Right kidney (tissue), 1 donor: ENCODE results near the gene ARMC12.

Experiments
- DNase-seq: peaks from one replicate; pipeline ENCODE4 v3.0.0-alpha.2; 2016

ARMC12 gene

GRCh38 chr6:35736253-35736894 is 458 bp upstream of the ARMC12 start:
- DNase-seq: peak; percentile 50

- DNase-seq: peak; percentile 64
These were observed 780 bp downstream of the ARMC12 start for GRCh38 chr6:35737413-35738211.

- no peak for DNase-seq
These were observed 3.1 kb downstream of the ARMC12 start for GRCh38 chr6:35739645-35740524.

GRCh38 chr6:35742842-35743241 is 6.0 kb downstream of the ARMC12 start:
- no peak for DNase-seq

GRCh38 chr6:35745509-35745908 is 8.7 kb downstream of the ARMC12 start:
- no peak for DNase-seq

GRCh38 chr6:35746516-35746915 is 9.7 kb downstream of the ARMC12 start:
- no peak for DNase-seq

GRCh38 chr6:35747877-35748276 is 11.0 kb downstream of the ARMC12 start:
- no peak for DNase-seq

GRCh38 chr6:35750557-35750956 is 13.7 kb downstream of the ARMC12 start:
- DNase-seq: no peak

GRCh38 chr6:35751594-35751993 is 14.8 kb downstream of the ARMC12 start:
- no peak for DNase-seq

GRCh38 chr6:35752330-35752729 is 15.5 kb downstream of the ARMC12 start:
- no peak for DNase-seq

- no peak for DNase-seq
These were observed 17.8 kb downstream of the ARMC12 start for GRCh38 chr6:35754452-35755277.

GRCh38 chr6:35755278-35755924 is 18.6 kb downstream of the ARMC12 start:
- DNase-seq: no peak

GRCh38 chr6:35757456-35758123 is 20.8 kb downstream of the ARMC12 start:
- DNase-seq: no peak

- no peak for DNase-seq
These were observed 22.6 kb downstream of the ARMC12 start for GRCh38 chr6:35759426-35759825.

- DNase-seq: no peak
These were observed 28.9 kb downstream of the ARMC12 start for GRCh38 chr6:35765739-35766138.

- DNase-seq: no peak
These were observed 32.4 kb downstream of the ARMC12 start for GRCh38 chr6:35769211-35769610.

- DNase-seq: no peak
These were observed 34.5 kb downstream of the ARMC12 start for GRCh38 chr6:35771343-35771627.

- no peak for DNase-seq
These were observed 37.4 kb downstream of the ARMC12 start for GRCh38 chr6:35774116-35774794.

- DNase-seq: no peak
These were observed 38.2 kb downstream of the ARMC12 start for GRCh38 chr6:35775031-35775430.

- peak; percentile 78 for DNase-seq
These were observed 39.8 kb downstream of the ARMC12 start, which contains the start of gene CLPSL2 for GRCh38 chr6:35776364-35777215. CLPSL2 (plus strand) TSS chr6:35776598; CDS start chr6:35776619, 21 bp downstream.
